Right lung (tissue), 10 donors: ENCODE data around the gene WFDC13. TPM values are rescaled to one million over a fixed set of nuclear protein-coding genes. Genes with fewer than 3 reads are reported as not detected.
"Not testable (repeated sequence)": the region's sequence is repeated elsewhere in the genome, so short reads cannot be mapped to it uniquely, and the experiment has no call there.

Experiments used
- DNase-seq, 2 donors: peaks; one replicate each; pipeline ENCODE4 v3.0.0-alpha.2; 2013
- long read RNA-seq, 8 donors: transcript quantifications; one replicate each; lab custom pipeline, GENCODE V29; 2026
- polyA plus RNA-seq, 5 donors: library from polyadenylated mRNA; unstranded; fragments of 120-200 nt; gene quantifications; one replicate each; pipeline versions ENCODE4 v1.2.1 to v1.2.3, GENCODE V29; 2013; ENCODE audit warnings: inconsistent platforms in 1 of 5, low replicate concordance in 1 of 5; ENCODE audit not compliant: insufficient read length in 5 of 5, insufficient read depth in 1 of 5

The WFDC13 gene
- polyA plus RNA-seq = not detected
- long read RNA-seq, donor 1 = 0 reads
- long read RNA-seq, donor 2 = 0 reads
- long read RNA-seq, donor 3 = 0 reads
- long read RNA-seq, donor 4 = 0 reads
- long read RNA-seq, donor 5 = 0 reads
- long read RNA-seq, donor 6 = 0 reads
- long read RNA-seq, donor 7 = 0 reads
- long read RNA-seq, donor 8 = 0 reads

GRCh38 chr20:45701873-45702272 is at the start of gene WFDC13:
Gene WFDC13, plus strand, starts transcription at chr20:45702038. Its CDS starts 86 bp downstream, at chr20:45702124.
- DNase-seq = no peak

GRCh38 chr20:45657038-45657437 is 44.8 kb upstream of the WFDC13 start:
- DNase-seq = not testable (repeated sequence)

GRCh38 chr20:45670139-45670538 is 31.7 kb upstream of the WFDC13 start, which contains the start of gene WFDC11:
Gene WFDC11, minus strand, starts transcription at chr20:45670239. Its CDS starts 19,639 bp downstream, at chr20:45650600.
- no peak for DNase-seq

- no peak for DNase-seq
Observed at GRCh38 chr20:45672765-45673164, 29.1 kb upstream of the WFDC13 start.

- no peak for DNase-seq
Observed at GRCh38 chr20:45679650-45680049, 22.2 kb upstream of the WFDC13 start.

- DNase-seq = no peak
Observed at GRCh38 chr20:45685896-45686295, 15.9 kb upstream of the WFDC13 start.

- not testable (repeated sequence) for DNase-seq
Observed at GRCh38 chr20:45693346-45693745, 8.5 kb upstream of the WFDC13 start.

- no peak for DNase-seq
Observed at GRCh38 chr20:45695496-45695895, 6.3 kb upstream of the WFDC13 start.

- DNase-seq = no peak
Observed at GRCh38 chr20:45701104-45701503, 734 bp upstream of the WFDC13 start.

- peak in 1 of 2 donors; percentile 1 for DNase-seq
Observed at GRCh38 chr20:45704969-45705637, 3.3 kb downstream of the WFDC13 start, which contains the start of gene WFDC10B. Gene WFDC10B, minus strand, starts transcription at chr20:45705019. Its CDS starts 19,027 bp downstream, at chr20:45685992.

GRCh38 chr20:45716141-45716688 is 14.4 kb downstream of the WFDC13 start:
- not testable (repeated sequence) for DNase-seq

- DNase-seq = no peak
Observed at GRCh38 chr20:45722047-45722446, 20.2 kb downstream of the WFDC13 start, which contains the start of gene SPINT4. Gene SPINT4, plus strand, starts transcription at chr20:45722347. Its CDS starts 21 bp downstream, at chr20:45722368.

- no peak for DNase-seq
Observed at GRCh38 chr20:45725134-45725533, 23.3 kb downstream of the WFDC13 start.

GRCh38 chr20:45727044-45727443 is 25.2 kb downstream of the WFDC13 start:
- no peak for DNase-seq

GRCh38 chr20:45732199-45732598 is 30.4 kb downstream of the WFDC13 start:
- no peak for DNase-seq

GRCh38 chr20:45735552-45735951 is 33.7 kb downstream of the WFDC13 start:
- no peak for DNase-seq

- DNase-seq = no peak
Observed at GRCh38 chr20:45735988-45736387, 34.1 kb downstream of the WFDC13 start.

GRCh38 chr20:45742596-45742995 is 40.8 kb downstream of the WFDC13 start:
- no peak for DNase-seq

GRCh38 chr20:45745015-45745414 is 43.2 kb downstream of the WFDC13 start:
- DNase-seq = no peak

GRCh38 chr20:45751721-45752120 is 49.9 kb downstream of the WFDC13 start:
- no peak for DNase-seq

GRCh38 chr20:45752746-45753145 is 50.9 kb downstream of the WFDC13 start:
- no peak for DNase-seq

GRCh38 chr20:45758096-45758495 is 56.3 kb downstream of the WFDC13 start:
- DNase-seq = no peak
